Measurements from ENCODE around the gene CMC4.

DNA sequence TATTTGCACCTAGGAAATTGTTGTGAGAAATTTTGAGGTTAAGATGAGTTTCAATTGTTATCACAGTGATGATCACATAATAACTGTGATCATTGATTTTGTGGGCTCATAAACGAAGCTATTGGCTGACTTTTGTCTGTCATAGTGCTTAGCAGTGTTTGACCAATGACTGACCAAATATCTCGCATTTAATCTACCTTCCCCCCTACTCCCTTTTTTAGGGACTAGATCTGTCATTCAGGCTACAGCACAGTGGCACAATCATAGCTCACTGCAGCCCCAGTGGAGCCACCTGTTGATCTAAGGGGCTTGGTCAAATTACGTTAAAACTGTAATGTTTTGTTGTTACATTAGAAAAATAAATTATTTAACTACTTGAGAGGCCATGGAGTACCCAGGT, 42.8 kb downstream of the CMC4 start:
- TF ChIP-seq EP300 (IDR thresholded peaks at IDR 0.05) (no peak), POLR2A (IDR thresholded peaks at IDR 0.05) (no peak), POLR2AphosphoS5 (IDR thresholded peaks at IDR 0.05) (no peak)
- TF ChIP-seq, protein P1, sequence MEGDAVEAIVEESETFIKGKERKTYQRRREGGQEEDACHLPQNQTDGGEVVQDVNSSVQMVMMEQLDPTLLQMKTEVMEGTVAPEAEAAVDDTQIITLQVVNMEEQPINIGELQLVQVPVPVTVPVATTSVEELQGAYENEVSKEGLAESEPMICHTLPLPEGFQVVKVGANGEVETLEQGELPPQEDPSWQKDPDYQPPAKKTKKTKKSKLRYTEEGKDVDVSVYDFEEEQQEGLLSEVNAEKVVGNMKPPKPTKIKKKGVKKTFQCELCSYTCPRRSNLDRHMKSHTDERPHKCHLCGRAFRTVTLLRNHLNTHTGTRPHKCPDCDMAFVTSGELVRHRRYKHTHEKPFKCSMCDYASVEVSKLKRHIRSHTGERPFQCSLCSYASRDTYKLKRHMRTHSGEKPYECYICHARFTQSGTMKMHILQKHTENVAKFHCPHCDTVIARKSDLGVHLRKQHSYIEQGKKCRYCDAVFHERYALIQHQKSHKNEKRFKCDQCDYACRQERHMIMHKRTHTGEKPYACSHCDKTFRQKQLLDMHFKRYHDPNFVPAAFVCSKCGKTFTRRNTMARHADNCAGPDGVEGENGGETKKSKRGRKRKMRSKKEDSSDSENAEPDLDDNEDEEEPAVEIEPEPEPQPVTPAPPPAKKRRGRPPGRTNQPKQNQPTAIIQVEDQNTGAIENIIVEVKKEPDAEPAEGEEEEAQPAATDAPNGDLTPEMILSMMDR (IDR thresholded peaks at IDR 0.05): no peak
